ENCODE results near the gene HRH1. TPM values are rescaled to one million over a fixed set of nuclear protein-coding genes. Genes with fewer than 3 reads are reported as not detected.

HRH1 gene
- total RNA-seq, 6 experiments from 2014 or later, result 0.14 to 0.66 (median 0.41) TPM; not detected in 2

DNA sequence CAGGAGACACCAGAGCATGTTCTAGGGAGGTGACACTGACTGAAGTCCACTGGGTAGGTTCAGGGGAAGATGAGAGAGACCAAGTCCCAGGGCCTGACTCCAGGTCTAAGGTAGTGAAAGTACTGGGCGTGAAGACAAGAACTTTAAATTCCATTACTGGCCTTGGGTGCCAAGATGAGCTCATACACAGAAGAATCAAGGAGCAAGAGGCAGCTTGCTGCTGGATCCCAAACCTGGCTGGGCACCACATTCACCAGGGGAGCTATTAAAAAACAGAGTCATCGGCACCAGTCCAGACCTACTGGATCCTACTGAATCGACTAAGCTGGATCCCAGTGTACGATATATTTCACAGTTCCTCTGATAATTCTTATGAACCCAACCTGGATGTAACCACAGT lies 75.8 kb downstream of the HRH1 start:
- H3K36me3 ChIP-seq, result no peaks in the 10 kb centered on the region
- no peaks in the 10 kb centered on the region for H3K9me3 ChIP-seq
- H3K27me3 ChIP-seq, result no peaks in the 10 kb centered on the region
- WGBS (ENCODE audit: insufficient coverage, low coverage, low lambda C conversion rate, missing lambda C conversion rate), result no CpG with 5 or more reads among the region's 4 CpGs
- DNase-seq (no peak), ATAC-seq (no peak)
- H3K4me3 ChIP-seq, result no peak overlapping the region
- intact Hi-C loops (cut with DNase I), result no loop called here
- H3K4me1 ChIP-seq, result no peaks in the 10 kb centered on the region
- TF ChIP-seq, protein P1, sequence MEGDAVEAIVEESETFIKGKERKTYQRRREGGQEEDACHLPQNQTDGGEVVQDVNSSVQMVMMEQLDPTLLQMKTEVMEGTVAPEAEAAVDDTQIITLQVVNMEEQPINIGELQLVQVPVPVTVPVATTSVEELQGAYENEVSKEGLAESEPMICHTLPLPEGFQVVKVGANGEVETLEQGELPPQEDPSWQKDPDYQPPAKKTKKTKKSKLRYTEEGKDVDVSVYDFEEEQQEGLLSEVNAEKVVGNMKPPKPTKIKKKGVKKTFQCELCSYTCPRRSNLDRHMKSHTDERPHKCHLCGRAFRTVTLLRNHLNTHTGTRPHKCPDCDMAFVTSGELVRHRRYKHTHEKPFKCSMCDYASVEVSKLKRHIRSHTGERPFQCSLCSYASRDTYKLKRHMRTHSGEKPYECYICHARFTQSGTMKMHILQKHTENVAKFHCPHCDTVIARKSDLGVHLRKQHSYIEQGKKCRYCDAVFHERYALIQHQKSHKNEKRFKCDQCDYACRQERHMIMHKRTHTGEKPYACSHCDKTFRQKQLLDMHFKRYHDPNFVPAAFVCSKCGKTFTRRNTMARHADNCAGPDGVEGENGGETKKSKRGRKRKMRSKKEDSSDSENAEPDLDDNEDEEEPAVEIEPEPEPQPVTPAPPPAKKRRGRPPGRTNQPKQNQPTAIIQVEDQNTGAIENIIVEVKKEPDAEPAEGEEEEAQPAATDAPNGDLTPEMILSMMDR (IDR thresholded peaks at IDR 0.05), result no peak
- TF ChIP-seq POLR2A (IDR thresholded peaks at IDR 0.05), result no peak
- no peak overlapping the region for H3K27ac ChIP-seq

DNA sequence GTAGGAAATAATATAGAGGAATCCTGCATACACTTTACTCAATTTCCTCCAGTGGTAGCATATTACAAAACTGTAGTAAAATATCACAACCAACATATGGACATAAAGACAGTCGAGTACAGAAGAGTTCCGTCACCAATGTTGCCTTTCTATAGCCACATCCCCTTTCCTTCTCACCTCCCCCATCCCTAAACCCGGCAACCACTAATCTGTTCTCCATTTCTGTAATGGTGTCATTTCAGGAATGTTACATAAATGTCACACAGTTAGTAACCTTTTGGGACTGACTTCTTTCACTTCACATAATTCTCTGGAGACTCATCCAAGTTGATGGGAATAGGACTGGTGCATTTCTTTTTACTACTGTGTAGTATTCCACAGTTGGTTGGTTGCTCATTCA lies 76.5 kb downstream of the HRH1 start:
- no peaks in the 10 kb centered on the region for H3K36me3 ChIP-seq
- TF ChIP-seq, protein P1 (IDR thresholded peaks at IDR 0.05), result no peak
- no peak for TF ChIP-seq POLR2A (IDR thresholded peaks at IDR 0.05)
- no peak overlapping the region for H3K27ac ChIP-seq
- no peak overlapping the region for H3K4me3 ChIP-seq
- no peaks in the 10 kb centered on the region for H3K4me1 ChIP-seq
- intact Hi-C loops (cut with DNase I), result no loop called here
- no peaks in the 10 kb centered on the region for H3K27me3 ChIP-seq
- H3K9me3 ChIP-seq, result no peaks in the 10 kb centered on the region
- no peak for DNase-seq
- 25% methylated on average over 3 of the region's 3 CpGs for WGBS (ENCODE audit: insufficient coverage, low coverage, low lambda C conversion rate, missing lambda C conversion rate)
- ATAC-seq, result peak in 1 of 4 donors; percentile 13

DNA sequence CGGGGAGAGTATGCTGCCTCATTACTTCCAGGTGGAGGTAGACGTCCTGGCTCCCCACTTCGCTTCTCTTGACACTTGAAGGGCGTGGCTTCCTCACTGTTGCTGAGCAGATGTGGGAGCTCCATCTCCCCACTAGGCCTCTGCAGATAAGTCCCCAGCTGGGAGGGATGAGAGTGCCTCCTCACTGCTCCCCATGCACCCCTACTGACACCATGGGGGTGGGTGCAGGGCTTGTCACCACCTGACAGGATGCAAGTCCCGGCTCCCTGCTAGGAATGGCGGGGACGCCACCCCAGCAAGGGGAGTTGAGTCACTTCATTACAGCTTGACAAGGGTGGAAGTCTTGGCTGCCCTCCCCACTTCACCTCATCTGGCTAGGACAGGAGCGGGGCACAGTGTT lies 81.1 kb downstream of the HRH1 start:
- Histone ChIP-seq H3K27me3 (no peaks in the 10 kb centered on the region), H3K36me3 (no peaks in the 10 kb centered on the region), H3K27ac (no peak overlapping the region), H3K9me3 (no peaks in the 10 kb centered on the region), H3K4me1 (no peaks in the 10 kb centered on the region), H3K4me3 (no peak overlapping the region)
- ATAC-seq (no peak), DNase-seq (no peak)
- intact Hi-C loops (cut with DNase I), result no loop called here
- WGBS (ENCODE audit: insufficient coverage, low coverage, low lambda C conversion rate, missing lambda C conversion rate), result 30% methylated on average over 1 of the region's 8 CpGs
- no peak for TF ChIP-seq POLR2A (IDR thresholded peaks at IDR 0.05)
- TF ChIP-seq, protein P1 (IDR thresholded peaks at IDR 0.05), result no peak

GRCh38 chr3:11236588-11237461 lies 82.5 kb downstream of the HRH1 start:
- intact Hi-C loops (cut with DNase I), result no loop called here
- Histone ChIP-seq H3K4me1 (no peaks in the 10 kb centered on the region), H3K9me3 (no peaks in the 10 kb centered on the region), H3K36me3 (no peaks in the 10 kb centered on the region), H3K27ac (no peak overlapping the region), H3K27me3 (no peaks in the 10 kb centered on the region), H3K4me3 (no peak overlapping the region)
- no peak for TF ChIP-seq POLR2A (IDR thresholded peaks at IDR 0.05)
- TF ChIP-seq, protein P1 (IDR thresholded peaks at IDR 0.05), result peak; percentile 40 to 90 (median 88)
- ATAC-seq (peak; percentile 83 to 89 (median 87)), DNase-seq (peak; percentile 69 to 80 (median 75))
- WGBS (ENCODE audit: insufficient coverage, low coverage, low lambda C conversion rate, missing lambda C conversion rate), result 40% methylated on average over 8 of the region's 8 CpGs
